SH-SY5Y (cell line): Measurements from ENCODE around the gene CASQ1.

Experiments used
- GATA2 ChIP-seq: IDR thresholded peaks from 2 replicates; pipeline ENCODE4 v1.6.1; 2011; ENCODE audit warnings: mild to moderate bottlenecking, low read depth, low read length
- GATA3 ChIP-seq: IDR thresholded peaks from 2 replicates; pipeline ENCODE4 v1.6.1; 2011; ENCODE audit warnings: low read depth, mild to moderate bottlenecking, low read length, moderate library complexity

DNA sequence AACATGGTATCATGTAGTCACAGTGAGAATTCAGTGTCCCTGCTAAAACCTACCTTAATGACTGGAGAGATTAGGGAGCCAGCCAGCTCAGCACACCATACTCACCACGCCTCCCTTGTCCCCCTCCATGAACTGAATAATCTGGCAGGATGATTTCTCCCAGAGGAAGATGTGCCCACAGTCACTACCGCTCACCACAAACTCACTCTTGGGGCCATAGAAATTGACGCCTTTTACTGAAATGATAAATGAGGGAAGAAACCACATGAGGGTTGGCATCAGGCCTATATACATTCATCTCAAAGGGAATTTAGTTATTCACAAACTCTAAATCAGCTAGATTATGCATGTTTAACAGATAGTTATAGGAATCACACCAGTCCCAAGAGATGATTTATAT is 32.2 kb downstream of the CASQ1 start:
- TF ChIP-seq GATA2 (no peak), GATA3 (no peak)
